Ureter (tissue), 1 donor: ENCODE results near the gene XPO1. TPM values are rescaled to one million over a fixed set of nuclear protein-coding genes. Genes with fewer than 3 reads are reported as not detected.
"Not testable (repeated sequence)": the region's sequence is repeated elsewhere in the genome, so short reads cannot be mapped to it uniquely, and the experiment has no call there.

Experiments used
- DNase-seq: peaks from one replicate; pipeline ENCODE4 v3.0.0-alpha.2; 2020; ENCODE audit warnings: low spot score
- total RNA-seq: library from RNA; stranded (reverse); gene quantifications from one replicate; pipeline ENCODE4 v1.2.4, GENCODE V29; 2023
- donor health status: DM: yes; HTN: yes; CAD: no.

Gene XPO1
- total RNA-seq, 1 donor from 2014 or later: 201 TPM

GRCh38 chr2:61465045-61465444, 73.1 kb downstream of the XPO1 start:
- no peak for DNase-seq

GRCh38 chr2:61463769-61464475, 74.2 kb downstream of the XPO1 start:
- DNase-seq: no peak

DNA sequence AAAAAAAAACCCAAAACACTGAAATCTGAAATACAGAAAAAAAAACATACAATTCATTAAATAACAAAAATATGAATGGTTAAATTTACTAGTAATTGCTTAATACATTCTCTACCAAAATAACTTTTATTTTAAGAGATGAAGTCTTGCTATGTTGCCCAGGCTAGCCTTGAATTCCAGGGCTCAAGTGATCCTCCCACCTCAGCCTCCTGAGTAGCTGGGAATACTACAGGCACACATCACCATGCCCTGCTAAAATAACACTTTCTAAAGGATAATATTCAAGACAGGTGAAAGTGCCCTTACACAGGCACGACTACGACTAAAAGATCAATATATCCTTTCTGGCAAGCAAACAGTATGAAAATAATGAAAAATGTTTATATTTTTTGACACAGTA, 76.8 kb downstream of the XPO1 start:
- no peak for DNase-seq

DNA sequence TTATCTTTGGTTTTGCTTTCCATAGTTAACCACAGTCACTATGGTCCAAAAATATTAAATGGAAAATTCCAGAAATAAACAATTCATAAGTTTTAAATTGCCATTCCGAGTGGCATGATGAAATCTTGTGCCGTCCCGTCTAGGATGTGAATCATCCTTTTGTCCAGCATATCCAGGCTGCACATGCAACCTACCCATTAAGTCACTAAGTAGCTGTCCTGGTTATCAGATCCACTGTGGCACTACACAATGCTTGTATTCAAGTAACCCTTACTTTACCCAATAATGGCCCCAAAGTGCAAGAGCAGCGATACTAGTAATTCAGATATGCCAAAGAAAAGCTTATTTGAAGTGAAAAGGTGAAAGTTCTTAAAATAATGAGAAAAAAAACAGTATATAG, 78.0 kb downstream of the XPO1 start:
- DNase-seq: no peak

GRCh38 chr2:61456746-61457420, 81.3 kb downstream of the XPO1 start:
- no peak for DNase-seq

- no peak for DNase-seq
Measured at GRCh38 chr2:61456070-61456745, 81.9 kb downstream of the XPO1 start.

GRCh38 chr2:61454972-61455371, 83.2 kb downstream of the XPO1 start:
- DNase-seq: not testable (repeated sequence)

- DNase-seq: no peak
Measured at GRCh38 chr2:61454383-61454782, 83.8 kb downstream of the XPO1 start.

DNA sequence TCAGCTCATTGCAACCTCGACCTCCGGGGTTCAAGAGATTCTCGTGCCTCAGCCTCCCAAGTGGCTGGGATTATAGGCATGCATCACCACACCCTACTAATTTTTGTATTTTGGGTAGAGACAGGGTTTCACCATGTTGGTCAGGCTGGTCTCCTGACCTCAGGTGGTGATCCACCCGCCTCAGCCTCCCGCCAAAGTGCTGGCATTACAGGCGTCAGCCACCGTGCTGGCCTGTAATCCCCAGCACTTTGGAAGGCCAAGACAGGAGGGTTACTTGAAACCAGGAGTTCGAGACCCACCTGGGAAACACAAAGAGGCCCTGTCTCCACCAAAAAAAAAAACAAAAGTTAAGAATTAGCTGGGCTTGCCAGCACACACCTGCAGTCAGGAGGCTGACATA, 85.8 kb downstream of the XPO1 start:
- no peak for DNase-seq

DNA sequence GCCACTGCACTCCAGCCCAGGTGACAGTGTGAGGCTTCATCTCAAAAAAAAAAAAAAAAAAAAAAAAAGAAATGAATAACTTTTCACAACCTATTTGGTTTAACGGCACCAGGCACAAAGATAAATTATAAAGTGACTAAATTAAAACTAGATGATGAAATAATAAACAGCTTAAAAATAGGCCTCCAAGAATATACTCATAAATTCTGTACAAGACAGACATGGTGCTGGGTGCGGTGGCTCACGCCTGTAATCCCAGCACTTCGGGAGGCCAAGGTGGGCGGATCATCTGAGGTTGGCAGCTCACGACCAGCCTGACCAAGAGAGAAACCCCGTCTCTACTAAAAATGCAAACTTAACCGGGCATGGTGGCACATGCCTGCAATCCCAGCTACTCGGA, 87.0 kb downstream of the XPO1 start:
- DNase-seq: no peak

- DNase-seq: no peak
Measured at GRCh38 chr2:61450144-61450543, 88.0 kb downstream of the XPO1 start.

- DNase-seq: no peak
Measured at GRCh38 chr2:61448229-61448628, 89.9 kb downstream of the XPO1 start.

- not testable (repeated sequence) for DNase-seq
Measured at GRCh38 chr2:61446971-61447370, 91.2 kb downstream of the XPO1 start.

DNA sequence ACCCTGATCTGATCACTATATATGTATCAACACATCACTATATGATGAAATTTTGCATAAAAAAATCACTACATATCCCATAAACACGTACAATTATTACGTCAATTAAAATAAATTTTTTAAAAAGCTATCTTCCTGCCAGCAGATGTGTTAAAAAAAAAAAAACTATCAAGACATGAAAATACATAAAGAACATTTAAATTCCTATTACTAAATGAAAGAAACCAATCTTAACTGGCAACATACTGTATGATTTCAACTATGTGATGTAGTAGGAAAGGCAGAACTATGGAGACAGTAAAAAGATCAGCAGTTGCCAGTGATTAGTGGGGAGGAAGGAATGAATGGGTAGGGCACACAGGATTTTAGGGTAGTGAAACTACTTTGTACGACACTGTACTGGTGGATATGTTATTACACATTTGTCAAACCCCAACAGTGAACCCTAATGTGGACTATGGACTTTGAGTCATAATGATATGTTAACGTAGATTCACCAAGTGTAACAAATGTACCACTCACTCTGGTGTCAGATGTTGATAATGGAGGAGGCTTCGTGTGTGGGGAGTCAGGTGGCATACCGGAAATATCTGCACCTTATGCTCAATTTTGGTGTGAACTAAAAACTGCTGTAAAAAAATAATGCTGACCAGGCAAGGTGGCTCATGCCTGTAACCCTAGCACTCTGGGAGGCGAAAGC, 94.7 kb downstream of the XPO1 start:
- DNase-seq: no peak

GRCh38 chr2:61439241-61440002, 98.7 kb downstream of the XPO1 start:
- DNase-seq: no peak

DNA sequence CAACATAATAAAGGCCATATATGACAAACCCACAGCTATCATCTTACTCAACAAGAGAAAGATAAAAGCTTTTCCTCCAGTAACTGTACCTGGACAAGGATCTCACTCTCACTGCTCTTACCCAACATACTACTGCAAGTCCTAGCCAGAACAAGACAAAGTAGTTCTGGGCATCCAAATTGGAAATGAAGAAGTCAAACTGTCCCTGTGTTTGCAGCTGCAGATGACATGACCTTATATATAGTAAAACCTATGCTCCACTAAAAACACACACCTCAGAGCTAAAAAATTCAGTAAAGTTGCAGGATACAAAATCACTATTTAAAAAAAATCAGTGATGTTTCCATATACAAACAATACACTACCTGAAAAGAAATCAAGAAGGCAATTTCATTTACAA, 99.5 kb downstream of the XPO1 start:
- no peak for DNase-seq

- no peak for DNase-seq
Measured at GRCh38 chr2:61437170-61437569, 101.0 kb downstream of the XPO1 start.

- no peak for DNase-seq
Measured at GRCh38 chr2:61436092-61436491, 102.1 kb downstream of the XPO1 start.

DNA sequence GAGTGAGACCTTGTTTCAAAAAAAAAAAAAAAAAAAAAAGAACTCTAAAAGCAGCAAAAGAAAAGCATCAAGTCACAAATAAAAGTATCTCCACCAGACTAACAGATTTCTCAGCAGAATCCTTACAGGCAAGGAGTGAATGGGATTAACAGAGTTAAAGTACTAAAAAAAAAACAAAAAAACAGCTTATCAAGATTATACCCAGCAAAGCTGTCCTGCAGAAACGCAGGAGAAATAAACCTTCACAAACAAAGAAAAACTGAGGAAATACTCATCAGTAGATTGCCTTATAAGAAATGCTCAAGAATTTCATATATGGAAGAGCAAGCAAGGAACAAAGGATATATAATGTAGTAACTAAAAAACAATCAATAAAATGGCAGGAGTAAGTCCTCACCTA, 102.9 kb downstream of the XPO1 start:
- DNase-seq: no peak

DNA sequence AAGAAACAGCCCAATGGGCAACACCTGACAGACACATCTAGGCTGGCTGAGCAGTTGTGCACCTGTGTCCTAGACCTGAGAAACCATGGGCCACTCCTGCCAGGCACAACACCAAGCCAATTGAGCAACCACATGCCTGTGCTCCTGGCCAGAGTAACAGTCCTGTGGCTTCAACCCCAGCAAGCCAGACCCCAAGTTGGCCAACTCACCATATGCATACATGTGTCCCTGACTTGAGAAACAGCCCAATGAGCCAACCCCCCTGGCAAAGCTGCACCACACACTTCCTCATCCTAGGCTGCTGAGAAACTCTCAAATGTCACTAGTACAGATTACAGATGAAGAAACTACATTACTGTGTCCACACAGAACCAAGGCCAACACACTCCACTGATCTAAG, 103.8 kb downstream of the XPO1 start:
- no peak for DNase-seq

GRCh38 chr2:61433606-61434005, 104.5 kb downstream of the XPO1 start:
- DNase-seq: no peak

DNA sequence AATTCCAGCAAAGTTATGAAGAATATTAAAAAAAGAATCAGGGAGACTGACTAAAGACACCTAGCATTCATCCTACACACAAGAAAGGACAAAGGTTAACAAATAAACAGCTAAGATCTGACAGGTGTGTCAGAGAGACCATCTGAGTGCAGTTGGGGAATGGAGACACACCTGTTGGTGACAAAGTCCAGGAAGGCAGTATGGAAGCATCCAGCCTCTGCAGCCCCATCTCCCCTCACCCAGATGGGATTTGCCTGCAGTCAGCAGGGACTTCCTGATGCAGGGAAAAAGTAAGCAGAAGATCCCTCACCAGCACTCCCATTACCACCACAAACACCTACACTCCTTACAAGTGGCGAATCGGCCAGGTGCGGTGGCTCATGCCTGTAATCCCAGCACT, 105.2 kb downstream of the XPO1 start:
- no peak for DNase-seq
